PC-3 (cell line): ENCODE data around the gene MYL2. TPM values are rescaled to one million over a fixed set of nuclear protein-coding genes. Genes with fewer than 3 reads are reported as not detected.

Experiments used
- ATAC-seq: fragments of 200-7000 bp; cut with Tn5 transposase; 2 replicates; pipeline ENCODE4 v1.9.1; 2020; ENCODE audit warnings: mild to moderate bottlenecking, moderate library complexity
- BruUV-seq: library from RNA; stranded (reverse); fragments of 400-500 nt; replicated peaks from 2 replicates; lab custom pipeline; 2021; lab: Mats Ljungman, UMichigan
- CTCF ChIA-PET: fragments of 300-600 bp; sonication (Branson Sonifier 250); formaldehyde crosslinking; loops from one replicate; lab custom pipeline; 2022; ENCODE audit warnings: antibody characterized with exemption; lab: Charles Lee
- POLR2A ChIA-PET: fragments of 300-600 bp; sonication (Branson Sonifier 250); formaldehyde crosslinking; loops from one replicate; lab custom pipeline; 2022; ENCODE audit warnings: antibody characterized with exemption; ENCODE audit not compliant: unreplicated experiment; lab: Charles Lee
- DNase-seq: peaks from one replicate; pipeline ENCODE4 v3.0.0-alpha.2; 2015
- H2AFZ ChIP-seq: fragments of 300-600 bp; sonication (generic); 2 replicates; pipeline ENCODE4 v1.6.0; 2016; ENCODE audit warnings: antibody characterized with exemption, low read length
- H3F3A ChIP-seq: fragments of 300-600 bp; sonication (generic); one replicate; pipeline ENCODE4 v1.6.0; 2017; ENCODE audit warnings: antibody characterized with exemption, low read length, control low read depth, mild to moderate bottlenecking; ENCODE audit not compliant: unreplicated experiment
- H3K27ac ChIP-seq: fragments of 300-600 bp; sonication (generic); 2 replicates; pipeline ENCODE4 v1.5.1; 2016; ENCODE audit warnings: mild to moderate bottlenecking, low read length
- H3K27me3 ChIP-seq: fragments of 300-600 bp; sonication (generic); 2 replicates; pipeline ENCODE4 v1.6.1; 2016; ENCODE audit warnings: low read length, mixed read lengths
- H3K36me3 ChIP-seq: fragments of 300-600 bp; sonication (generic); 2 replicates; pipeline ENCODE4 v1.6.1; 2016; ENCODE audit warnings: low read depth, mixed run types, low read length, mixed read lengths
- H3K4me1 ChIP-seq: fragments of 300-600 bp; sonication (generic); 2 replicates; pipeline ENCODE4 v1.5.1; 2016; ENCODE audit warnings: low read length; ENCODE audit not compliant: insufficient read depth
- H3K4me2 ChIP-seq: fragments of 300-600 bp; sonication (generic); 2 replicates; pipeline ENCODE4 v1.6.0; 2016; ENCODE audit warnings: low read length
- H3K4me3 ChIP-seq: fragments of 300-600 bp; sonication (generic); 2 replicates; pipeline ENCODE4 v1.5.1; 2016; ENCODE audit warnings: mild to moderate bottlenecking, low read length, mixed read lengths
- H3K79me2 ChIP-seq: fragments of 300-600 bp; sonication (generic); 2 replicates; pipeline ENCODE4 v1.6.1; 2017; ENCODE audit warnings: low read length, mixed read lengths
- H3K9ac ChIP-seq: fragments of 300-600 bp; sonication (generic); 2 replicates; pipeline ENCODE4 v1.6.0; 2016; ENCODE audit warnings: mild to moderate bottlenecking, low read length
- H3K9me2 ChIP-seq: fragments of 300-600 bp; sonication (generic); replicated peaks from 2 replicates; pipeline ENCODE4 v1.6.1; 2016; ENCODE audit warnings: mixed run types, low read length, mixed read lengths
- H3K9me3 ChIP-seq: fragments of 300-600 bp; sonication (generic); 2 replicates; pipeline ENCODE4 v1.6.1; 2016; ENCODE audit warnings: low read length, mixed read lengths
- H4K20me1 ChIP-seq: fragments of 300-600 bp; sonication (generic); 2 replicates; pipeline ENCODE4 v1.6.1; 2016; ENCODE audit warnings: low read length, mixed read lengths
- CTCF ChIP-seq: fragments of 300-600 bp; sonication (generic); conservative IDR thresholded peaks from 2 replicates; pipeline ENCODE4 v1.5.1; 2017; ENCODE audit warnings: antibody characterized with exemption, low read depth, mild to moderate bottlenecking, low read length
- EZH2 ChIP-seq: fragments of 300-600 bp; sonication (generic); IDR thresholded peaks from one replicate; pipeline ENCODE4 v1.6.1; 2017; ENCODE audit warnings: antibody characterized with exemption, mild to moderate bottlenecking, low read length; ENCODE audit not compliant: unreplicated experiment
- EZH2phosphoT487 ChIP-seq: fragments of 300-600 bp; sonication (generic); IDR thresholded peaks from 2 replicates; pipeline ENCODE4 v1.6.1; 2018; ENCODE audit warnings: mild to moderate bottlenecking, antibody characterized with exemption, low read length, borderline replicate concordance
- intact Hi-C: fragments of 100-400 bp; cut with micrococcal nuclease; formaldehyde crosslinking; loops from 2 replicates; pipeline ENCODE4 v1.9.0; 2023
- total RNA-seq: library from RNA; depleted of rRNA; stranded (reverse); fragments of >200 nt; gene quantifications from 2 replicates; pipeline ENCODE4 v1.2.3, GENCODE V29; 2014

Gene MYL2
- total RNA-seq, 1 experiment from 2014 or later: not detected

GRCh38 chr12:110917467-110917866, 2.9 kb downstream of the MYL2 start:
- ATAC-seq (peak; percentile 88), DNase-seq (peak; percentile 98)
- peak overlapping the region; percentile 63 for H3K27ac ChIP-seq
- POLR2A ChIA-PET: interaction anchor here (0.6 kb wide), 1 partner anchor 217 kb away, joined by 6 read pairs; no protein-coding TSS in a partner anchor
- no peaks in the 10 kb centered on the region for H3K9me3 ChIP-seq
- peaks cover 24% of the 10 kb centered on the region for H3K4me1 ChIP-seq
- H3K36me3 ChIP-seq: no peaks in the 10 kb centered on the region
- H3K9me2 ChIP-seq: no peaks in the 10 kb centered on the region
- no TSS peak for BruUV-seq
- H3K9ac ChIP-seq: no peak overlapping the region
- peak overlapping the region; percentile 63 for H3K4me2 ChIP-seq
- H3K79me2 ChIP-seq: no peaks in the 10 kb centered on the region
- intact Hi-C loops: no loop called here
- no peak for TF ChIP-seq EZH2phosphoT487
- TF ChIP-seq CTCF: no peak
- TF ChIP-seq EZH2: no peak
- CTCF ChIA-PET: interaction anchor here (0.6 to 0.7 kb wide), 2 partner anchors 20 to 178 kb away, joined by 3 to 4 read pairs; no protein-coding TSS in a partner anchor
- peak overlapping the region; percentile 75 for H2AFZ ChIP-seq
- H3K27me3 ChIP-seq: no peaks in the 10 kb centered on the region
- H3K4me3 ChIP-seq: no peak overlapping the region; the same call in 1 of the 2 replicates
- no peaks in the 10 kb centered on the region for H3F3A ChIP-seq
- H4K20me1 ChIP-seq: no peaks in the 10 kb centered on the region

GRCh38 chr12:110916295-110916875, 4.0 kb downstream of the MYL2 start:
- DNase-seq (peak; percentile 60), ATAC-seq (no peak)
- POLR2A ChIA-PET: no interaction called here
- H3F3A ChIP-seq: no peaks in the 10 kb centered on the region
- H2AFZ ChIP-seq: no peak overlapping the region
- no peaks in the 10 kb centered on the region for H3K9me2 ChIP-seq
- H3K4me2 ChIP-seq: no peak overlapping the region
- CTCF ChIA-PET: no interaction called here
- H3K4me3 ChIP-seq: no peak overlapping the region
- no peaks in the 10 kb centered on the region for H3K79me2 ChIP-seq
- no peaks in the 10 kb centered on the region for H3K36me3 ChIP-seq
- no peaks in the 10 kb centered on the region for H4K20me1 ChIP-seq
- H3K27me3 ChIP-seq: no peaks in the 10 kb centered on the region
- BruUV-seq: no TSS peak
- no peaks in the 10 kb centered on the region for H3K9me3 ChIP-seq
- no peak overlapping the region for H3K27ac ChIP-seq
- no peak overlapping the region for H3K9ac ChIP-seq
- intact Hi-C loops: no loop called here
- H3K4me1 ChIP-seq: peaks cover 24% of the 10 kb centered on the region
- TF ChIP-seq CTCF (no peak), EZH2phosphoT487 (no peak), EZH2 (no peak)
